EL (cell line): ENCODE results near the gene SLTM.
"Not testable (repeated sequence)": the region's sequence is repeated elsewhere in the genome, so short reads cannot be mapped to it uniquely, and the experiment has no call there.

ENCODE experiments used
- DNase-seq: peaks from one replicate; pipeline ENCODE4 v3.0.0-alpha.2; 2016

SLTM gene

DNA sequence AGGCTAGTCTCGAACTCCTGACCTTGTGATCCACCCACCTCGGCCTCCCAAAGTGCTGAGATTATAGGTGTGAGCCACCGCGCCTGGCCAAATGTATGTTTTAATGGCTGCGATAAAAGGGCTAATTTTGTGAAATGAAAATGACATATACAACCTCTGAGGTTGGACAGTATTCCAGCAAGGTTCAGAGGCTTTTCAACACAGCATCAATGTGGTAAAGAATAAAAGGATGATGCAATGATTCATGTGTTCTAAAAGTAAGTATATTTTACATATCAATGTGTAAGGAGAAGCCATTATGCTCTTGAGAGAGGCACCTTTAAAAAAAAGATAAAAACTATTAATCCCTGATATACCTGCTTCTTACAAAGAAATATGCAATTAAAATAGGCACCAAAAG, 6.7 kb downstream of the SLTM start:
- no peak for DNase-seq

DNA sequence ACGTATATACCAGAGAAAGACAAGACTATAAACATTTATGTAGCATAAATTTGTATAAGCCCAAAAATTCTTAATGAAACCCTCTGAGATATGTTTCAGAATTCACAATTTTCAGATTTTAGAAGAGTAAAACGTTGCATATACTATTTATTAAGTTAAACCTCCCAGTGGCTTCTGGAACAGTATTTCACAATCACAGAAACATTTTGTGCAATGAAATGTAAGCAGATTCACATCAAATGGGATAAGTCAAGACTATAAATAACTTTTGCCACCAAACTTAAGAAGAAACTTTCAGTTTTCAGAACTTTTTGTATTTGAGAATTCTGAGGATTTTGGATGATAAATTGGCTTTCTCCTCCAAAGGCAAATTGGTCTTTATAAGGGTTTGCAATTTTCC, 9.2 kb downstream of the SLTM start:
- DNase-seq: no peak

DNA sequence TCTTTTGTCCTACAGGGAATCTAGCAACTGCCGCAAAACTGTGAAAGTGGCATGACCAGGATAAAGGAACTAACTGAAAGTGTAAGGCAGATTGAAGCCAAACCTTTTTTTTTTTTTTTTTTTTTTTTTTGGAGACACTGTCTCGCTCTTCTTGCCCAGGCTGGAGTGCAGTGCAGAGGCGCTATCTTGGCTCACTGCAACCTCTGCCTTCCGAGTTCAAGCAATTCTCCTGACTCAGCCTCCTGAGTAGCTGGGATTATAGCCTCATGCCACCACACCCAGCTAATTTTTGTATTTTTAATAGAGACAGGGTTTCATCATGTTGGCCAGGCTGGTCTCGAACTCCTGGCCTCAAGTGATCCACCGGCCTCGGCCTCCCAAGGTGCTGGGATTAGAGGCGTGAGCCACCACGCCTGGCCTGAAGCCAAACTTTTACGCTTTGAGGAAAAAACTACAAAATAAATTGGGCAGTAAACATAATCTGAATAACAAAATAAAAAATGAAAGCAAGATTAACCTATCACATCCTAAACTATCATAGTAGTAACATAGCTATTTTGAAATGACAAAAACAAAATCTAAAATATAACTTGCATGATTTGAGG, 9.7 kb downstream of the SLTM start:
- no peak for DNase-seq

DNA sequence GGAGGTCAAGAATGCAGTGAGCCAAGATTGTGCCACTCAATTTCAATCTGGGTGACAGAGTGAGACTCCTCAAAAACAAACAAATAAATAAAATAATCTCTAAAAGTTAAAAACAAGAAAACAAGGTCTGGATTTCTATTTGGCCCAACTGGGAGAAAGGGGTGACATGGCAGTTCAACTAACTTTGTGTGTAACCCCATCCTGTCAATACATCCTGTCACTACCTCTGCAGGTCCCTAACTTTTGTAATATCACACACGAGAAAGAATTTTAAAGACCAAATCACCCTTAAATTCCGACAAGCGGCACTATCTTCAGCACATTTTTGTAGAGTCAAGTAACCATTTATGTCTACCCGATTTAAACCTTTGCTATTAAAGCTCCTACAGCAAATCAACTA, 10.2 kb downstream of the SLTM start:
- no peak for DNase-seq

DNA sequence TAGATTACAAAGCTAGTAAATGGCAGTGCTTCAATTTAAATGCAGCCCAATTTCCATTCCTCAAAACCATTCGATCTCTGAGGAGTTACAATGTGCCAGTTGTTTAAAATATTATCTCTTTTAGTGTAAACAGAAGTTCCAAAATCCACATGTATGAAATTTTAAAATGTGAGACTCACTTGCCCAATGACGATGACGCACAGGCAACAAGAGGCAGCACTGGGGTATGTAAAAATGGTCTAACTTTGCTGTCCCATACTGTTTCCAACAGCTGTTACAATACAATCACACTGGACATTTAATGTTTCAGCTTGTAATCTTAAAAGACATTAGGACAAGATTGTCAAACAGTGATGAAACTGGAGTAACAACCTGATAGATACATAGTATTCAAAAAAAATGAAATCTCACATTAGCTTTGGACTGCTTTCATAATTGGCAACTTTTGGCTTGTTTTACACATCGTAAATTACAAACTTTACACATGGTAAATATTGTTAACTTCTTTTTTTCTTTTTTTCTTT, 12.2 kb downstream of the SLTM start:
- DNase-seq: peak; percentile 13

DNA sequence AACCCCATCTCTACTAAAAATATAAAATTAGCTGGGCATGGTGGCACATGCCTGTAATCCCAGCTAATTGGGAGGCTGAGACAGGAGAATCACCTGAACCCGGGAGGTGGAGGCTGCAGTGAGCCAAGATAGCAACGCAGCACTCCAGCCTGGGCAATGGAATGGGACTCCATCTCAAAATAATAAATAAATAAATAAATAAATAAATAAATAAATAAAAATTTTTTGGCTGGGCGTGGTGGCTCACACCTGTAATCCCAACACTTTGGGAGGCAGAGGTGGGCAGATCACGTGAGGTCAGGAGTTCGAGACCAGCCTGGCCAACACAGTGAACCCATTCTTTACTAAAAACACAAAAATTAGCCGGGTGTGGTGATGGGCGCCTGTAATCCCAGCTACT, 13.0 kb downstream of the SLTM start:
- not testable (repeated sequence) for DNase-seq

DNA sequence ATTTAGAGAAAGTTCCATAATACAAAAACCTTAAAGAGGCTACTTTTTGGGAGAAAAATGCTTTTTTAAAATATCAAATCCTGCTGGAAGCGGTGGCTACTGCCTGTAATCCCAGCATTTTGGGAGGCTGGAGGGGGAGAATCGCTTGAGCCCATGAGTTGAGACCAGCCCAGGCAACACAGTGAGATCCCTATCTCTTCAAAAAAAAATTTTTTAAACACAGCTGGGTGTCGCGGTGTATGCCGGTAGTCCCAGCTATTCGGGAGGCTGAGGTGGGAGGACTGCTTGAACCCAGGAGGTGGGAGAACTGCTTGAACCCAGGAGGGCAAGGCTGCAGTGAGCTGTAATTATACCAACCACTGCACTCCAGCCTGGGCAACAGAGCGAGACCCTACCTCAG, 14.2 kb downstream of the SLTM start:
- DNase-seq: no peak

DNA sequence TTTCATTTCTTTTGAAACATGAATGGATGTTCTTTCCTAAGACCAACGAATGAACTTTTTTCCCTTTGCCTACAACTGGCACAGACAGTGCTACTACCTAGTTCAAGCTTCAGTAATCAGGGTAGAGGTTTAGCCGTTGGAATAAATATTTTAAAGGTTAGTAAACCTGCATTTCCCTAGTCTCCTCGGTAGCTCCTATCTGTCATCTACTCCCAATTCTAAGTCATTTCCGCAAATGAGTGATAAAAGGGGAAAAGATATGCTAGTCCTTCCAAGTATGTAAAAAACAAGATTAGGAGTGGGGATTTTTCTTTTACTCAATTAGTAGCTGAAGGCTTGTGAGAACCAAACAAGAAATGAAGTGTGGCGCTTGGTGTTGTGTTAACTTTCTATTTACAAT, 15.2 kb downstream of the SLTM start:
- peak; percentile 44 for DNase-seq

DNA sequence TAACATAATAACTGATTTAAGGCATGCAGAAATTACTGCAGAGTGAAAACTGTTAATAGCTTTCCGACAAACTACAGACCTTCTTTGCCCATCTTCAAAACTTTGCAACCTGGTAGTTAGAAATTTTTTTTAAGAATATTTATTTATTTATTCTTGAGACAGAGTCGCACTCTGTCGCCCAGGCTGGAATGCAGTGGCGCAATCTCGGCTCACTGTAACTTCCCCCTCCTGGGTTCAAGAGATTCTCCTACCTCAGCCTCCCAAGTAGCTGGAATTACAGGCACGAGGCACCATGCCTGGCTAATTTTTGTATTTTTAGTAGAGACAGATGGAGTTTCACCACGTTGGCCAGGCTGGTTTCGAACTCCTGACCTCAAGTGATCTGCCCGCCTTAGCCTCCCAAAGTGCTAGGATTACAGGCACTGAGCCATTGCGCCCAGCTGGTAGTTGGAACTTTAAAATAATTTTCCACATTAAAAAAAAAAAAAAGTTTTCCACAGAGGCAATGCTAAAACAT, 15.8 kb downstream of the SLTM start:
- not testable (repeated sequence) for DNase-seq

DNA sequence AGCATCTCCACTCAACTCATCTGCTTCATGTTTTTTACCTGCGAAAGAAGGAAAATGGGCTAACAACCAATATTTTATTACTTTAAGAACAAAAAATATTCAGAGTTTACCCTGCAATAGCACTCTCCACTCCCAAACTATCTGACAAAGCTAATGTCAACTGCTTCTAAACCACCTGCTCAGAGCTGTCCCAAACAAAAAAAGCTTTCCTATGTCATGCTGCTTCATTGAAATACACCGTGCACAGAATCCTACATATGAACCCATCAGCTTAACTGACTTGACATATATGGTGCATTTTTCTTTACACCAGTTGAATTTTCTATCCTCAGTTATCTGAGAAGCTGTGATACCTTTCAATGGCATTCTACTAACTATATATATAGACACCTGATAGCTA, 16.5 kb downstream of the SLTM start:
- no peak for DNase-seq

DNA sequence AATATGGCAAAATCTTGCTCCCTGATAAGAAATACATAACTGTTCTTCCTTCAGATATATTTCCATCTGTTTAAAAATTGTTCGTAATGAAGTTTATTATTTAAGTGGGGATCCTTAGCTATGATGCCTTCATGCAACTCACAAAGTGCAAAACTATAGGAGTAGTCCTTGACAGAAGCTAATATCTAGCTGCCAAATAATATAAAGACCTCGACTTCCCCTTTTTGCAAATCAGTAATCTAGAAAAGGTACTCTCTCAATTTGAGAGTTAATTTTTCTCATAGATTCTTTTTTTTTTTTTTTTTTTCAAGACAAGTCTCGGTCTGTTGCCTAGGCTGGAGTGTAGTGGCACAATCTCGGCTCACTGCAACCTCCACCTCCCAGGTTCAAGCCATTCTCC, 23.0 kb downstream of the SLTM start:
- no peak for DNase-seq

DNA sequence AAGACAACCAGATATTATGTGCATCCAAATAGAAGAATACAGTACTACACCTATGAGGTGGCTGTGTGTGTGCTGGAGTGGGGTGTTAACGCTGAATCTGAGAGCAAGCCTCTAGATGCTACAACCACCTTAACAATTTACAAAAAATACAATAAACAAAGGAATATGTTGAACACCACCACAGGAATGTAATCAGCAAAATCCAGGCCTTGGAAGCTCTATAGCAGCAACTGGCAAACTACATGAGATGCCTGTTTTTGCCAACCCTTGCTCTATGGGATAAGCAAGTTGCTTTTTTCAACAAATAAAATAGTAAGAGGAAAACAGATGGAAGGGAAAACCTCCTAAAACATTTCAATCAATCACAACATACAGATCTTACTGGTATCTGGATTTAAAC, 23.9 kb downstream of the SLTM start:
- no peak for DNase-seq

DNA sequence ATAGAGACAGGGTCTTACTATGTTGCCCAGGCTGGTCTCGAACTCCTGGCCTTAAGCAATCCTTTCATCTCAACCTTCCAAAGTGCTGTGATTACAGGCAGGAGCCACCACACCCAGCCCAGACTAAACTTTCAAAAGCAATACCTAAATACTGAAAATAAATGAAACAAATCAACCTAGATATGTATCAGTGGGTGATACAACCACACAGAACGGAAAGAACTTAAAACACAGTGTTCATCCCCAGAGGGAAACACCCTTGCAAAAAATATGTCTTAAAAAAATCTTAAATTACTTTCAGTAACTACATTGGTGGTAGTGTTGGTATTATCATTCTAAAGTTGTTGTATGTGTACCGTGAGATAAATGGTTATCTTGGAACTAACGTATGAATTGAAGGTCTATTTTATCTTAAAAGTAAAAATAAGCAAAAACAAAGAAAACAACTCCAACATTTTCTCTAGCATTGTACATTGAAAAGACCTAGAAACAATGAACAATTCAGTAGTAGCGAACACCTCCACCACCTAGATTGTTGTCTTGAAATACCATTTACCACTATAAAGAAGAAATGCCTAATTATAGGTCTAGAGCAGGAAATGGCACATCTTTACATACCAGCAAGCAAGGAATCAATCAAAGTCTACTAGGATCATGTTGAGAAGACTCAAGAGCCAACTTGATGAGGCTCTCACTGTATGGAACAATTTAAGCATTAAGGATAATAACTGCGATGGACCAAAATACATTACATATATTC, 24.7 kb downstream of the SLTM start:
- no peak for DNase-seq

DNA sequence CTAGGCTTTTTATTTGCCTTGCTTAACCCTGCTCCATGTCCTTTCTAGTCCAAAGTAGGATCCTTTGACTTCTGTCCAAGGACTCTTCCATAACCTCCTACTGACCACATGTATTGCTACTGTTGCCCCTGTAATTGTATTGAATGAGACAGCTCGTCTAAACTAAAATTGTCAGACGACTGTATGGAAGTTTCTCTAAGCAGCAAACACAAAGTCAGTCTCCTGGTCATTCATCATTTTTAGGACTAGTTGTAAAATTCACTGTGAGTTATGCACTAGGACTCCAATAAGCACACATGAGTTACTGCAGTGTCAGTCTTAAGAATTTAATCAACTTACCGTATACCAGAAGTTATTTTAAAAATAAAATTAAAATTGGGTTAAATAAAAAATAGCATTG, 32.8 kb downstream of the SLTM start:
- no peak for DNase-seq

DNA sequence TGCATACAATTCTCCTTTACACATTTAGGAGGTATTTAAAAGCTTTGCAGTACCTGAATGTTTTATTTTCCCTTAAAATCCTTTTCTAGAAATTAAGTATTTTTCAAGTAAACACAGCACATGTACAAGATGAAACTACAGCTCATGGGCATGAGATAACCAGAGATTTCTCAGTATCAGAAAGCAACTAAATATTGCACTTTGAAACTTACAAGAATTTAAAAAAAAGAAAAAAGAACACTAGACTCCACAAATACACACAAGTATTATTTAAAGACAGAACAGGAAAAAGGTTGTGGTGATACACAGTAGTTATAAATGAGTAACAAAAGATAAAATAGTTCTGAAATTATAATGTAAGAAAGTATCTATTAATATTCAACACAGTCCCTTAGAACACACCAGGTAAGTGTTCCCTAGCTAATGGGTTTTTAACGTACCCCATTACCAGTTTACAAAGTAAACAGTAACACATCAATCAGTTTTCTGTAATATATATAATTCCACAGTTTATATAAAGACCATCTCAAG, 35.3 kb downstream of the SLTM start:
- DNase-seq: no peak

DNA sequence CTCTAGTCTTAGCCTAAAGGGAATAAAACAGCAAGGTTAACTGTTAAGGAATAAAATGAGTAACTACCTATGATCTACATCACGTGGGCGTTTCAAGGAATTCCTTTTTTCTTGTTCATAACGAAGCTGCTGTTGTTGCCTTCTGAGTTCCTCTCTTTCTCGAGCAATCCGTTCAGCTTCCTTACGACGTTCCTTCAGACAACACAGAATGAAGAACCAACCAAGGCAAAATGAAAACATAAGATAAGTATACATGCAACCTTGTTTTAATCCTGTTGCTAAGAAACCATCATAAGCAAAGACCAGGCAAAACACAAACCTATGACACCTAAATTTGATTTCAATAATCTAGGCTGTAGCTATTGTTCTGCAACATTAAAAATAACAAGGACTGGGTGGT, 44.1 kb downstream of the SLTM start:
- no peak for DNase-seq

DNA sequence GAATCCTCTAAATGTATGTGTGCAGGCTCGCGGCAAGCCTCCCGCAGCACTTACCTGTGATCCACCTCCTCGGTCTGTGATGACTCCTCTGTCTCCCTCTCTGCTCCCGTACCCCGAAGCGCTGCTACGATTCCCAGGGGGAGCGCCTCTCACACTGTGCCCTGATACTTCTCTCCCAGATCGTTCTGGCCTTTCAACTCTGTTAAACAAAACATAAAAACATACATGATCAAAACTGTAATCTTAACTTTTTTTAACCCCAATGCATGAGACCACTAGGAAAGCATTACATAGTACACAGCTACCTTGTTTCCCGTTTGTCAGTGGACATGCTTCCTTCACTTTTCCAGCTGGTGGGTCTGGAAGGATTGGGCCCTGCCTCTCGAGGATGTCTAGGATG, 46.6 kb downstream of the SLTM start:
- DNase-seq: no peak

DNA sequence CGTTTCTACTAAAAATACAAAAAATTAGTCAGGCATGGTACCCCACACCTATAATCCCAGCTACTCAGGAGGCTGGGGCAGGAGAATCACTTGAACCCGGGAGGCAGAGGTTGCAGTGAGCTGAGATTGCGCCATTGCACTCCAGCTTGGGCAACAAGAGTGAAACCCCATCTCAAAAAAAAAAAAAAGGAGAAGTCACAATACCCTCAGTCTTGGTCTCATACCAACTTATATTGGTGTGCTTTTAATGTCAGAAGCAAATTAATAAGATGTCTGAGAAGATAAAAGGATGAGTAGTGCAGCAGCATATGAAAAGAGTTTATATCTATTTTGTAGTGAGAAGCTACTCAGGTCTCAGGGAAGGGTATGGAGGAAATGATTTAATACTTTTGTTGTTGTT, 49.6 kb downstream of the SLTM start:
- DNase-seq: not testable (repeated sequence)

DNA sequence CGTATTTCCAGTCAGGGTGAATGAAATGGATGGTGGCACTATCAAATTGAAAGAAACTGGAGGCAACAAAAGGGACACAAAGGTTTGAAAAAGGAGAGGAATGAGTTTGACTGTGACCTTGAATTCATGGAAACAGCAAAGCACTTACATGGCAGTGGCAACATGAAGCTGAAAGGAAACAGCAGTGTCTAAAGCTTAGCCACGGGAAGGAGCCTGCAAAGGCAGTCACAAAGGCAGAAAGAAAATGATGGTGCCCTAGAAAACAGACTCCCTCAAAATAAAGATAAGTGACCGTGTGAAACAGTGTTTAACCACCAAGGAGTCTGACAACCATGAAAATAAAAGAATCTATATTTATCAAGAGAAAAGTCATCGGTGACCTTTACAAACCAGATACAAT, 51.2 kb downstream of the SLTM start:
- no peak for DNase-seq

DNA sequence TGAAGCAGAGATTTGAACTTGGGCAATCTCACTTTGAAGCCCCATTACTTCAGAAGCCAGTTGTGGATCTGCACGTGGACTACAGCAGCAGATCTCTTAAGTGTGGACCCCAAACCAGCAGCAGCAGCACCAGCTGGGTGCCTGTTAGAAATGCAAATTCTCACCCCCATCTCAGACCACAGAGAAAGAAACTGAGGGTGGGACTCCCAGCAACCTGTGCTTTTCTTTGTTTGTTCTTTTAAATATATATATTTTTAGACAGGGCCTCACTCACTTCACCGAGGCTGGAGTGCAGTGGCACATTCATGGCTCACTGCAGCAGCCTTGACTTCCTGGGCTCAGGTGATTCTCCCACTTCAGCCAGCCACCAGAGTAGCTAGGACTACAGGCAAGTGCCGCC, 53.2 kb downstream of the SLTM start:
- no peak for DNase-seq

DNA sequence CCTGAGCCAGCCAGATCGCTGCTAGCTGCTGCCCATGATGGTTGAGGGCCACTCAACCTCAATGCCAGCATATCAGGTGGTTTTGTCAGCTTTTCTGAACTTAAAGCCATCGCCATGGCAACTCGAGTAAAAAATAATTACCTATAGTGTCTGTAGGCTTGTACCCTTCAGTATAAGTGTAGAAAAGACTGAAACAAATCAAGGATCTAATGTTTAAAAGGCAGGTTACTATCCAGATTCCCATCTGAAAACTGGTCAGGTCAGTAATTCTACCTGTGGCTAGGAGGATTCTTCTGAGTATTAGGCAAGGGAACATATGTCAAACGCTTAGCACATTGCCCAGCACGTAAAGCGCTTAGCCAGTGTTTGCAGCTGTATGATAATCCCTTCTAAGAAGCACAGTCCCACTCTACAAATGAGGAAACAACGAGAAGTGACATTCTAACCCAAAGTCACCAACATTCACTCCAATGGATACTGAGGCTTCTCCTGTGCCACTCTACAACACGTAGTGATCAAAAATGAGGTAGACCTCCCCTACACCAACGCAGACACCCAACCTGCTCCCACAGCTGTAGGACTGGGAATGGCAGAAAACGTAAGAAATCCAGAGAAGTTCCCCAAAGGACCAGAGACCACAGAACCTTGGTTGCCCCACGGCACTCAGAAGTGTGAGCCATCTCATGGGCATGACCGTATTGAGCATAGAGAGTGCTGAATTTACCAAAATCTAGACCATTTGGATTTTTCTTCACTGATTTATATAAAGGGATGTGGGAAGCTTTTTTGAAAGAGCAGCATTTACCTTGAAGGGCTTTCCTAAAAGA, 55.3 kb downstream of the SLTM start:
- DNase-seq: no peak

DNA sequence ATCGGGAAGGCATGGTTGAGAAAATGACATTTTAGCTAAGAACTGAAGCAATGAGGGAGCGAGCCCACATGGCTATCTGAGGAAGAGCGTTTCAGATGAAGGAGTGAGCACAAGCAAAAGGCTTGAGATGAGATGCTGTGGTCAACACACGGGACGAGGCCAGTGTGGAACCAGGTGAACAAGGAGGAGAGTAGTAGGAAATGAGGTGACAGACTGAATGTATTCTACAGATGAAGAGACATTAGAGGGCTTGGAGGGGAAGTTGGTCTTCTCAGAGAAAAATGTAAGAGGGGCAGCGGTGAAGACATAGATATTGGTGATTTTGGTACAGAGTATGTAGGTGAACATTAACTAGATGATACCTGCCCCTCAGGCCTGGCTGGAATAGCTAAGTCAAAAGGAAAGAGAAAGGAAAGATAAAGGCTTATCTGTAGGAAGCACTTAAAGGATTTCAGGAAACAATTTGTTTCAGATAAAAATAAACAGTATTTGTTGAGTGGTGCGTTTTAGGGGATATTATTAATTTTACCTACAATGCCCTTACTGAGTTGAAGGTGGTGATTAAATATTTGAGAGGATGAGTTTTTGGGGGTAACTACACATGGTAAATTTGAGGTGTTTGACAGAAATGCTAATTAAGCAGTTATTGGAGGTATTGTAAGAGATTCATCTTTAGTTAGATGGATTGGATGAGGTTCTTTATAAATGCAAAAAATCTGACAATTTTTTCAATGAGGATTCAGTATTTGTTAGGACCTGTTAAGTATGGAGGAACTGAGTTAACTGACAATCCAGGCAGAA, 57.0 kb downstream of the SLTM start:
- DNase-seq: no peak

DNA sequence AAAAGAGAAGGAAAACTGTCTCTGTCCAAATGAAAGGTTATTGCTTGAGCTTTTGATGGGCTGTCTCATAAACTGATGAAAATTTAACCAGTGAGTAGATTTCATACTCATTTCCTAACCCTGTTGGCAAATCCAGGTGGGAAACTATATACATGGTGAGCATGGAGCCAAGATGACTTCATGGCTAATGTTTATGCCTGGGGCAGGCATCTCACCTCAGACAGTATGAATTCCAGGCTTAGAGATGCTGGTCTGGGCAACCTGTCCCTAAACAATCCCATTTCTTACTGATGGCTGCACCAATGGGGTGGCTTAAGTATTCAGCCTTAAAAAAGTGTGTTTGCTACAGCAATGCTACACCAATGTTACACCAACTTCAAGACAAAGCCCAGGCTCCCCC, 58.1 kb downstream of the SLTM start:
- no peak for DNase-seq
